GM19438 (cell line): ENCODE measurements around the gene ATF3.

Source experiments
- ATAC-seq: cut with Tn5 transposase; IDR thresholded peaks from one replicate; pipeline ENCODE4 v1.9.1; 2021; ENCODE audit warnings: low read depth; ENCODE audit not compliant: unreplicated experiment

Gene ATF3, protein sequence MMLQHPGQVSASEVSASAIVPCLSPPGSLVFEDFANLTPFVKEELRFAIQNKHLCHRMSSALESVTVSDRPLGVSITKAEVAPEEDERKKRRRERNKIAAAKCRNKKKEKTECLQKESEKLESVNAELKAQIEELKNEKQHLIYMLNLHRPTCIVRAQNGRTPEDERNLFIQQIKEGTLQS

GRCh38 chr1:212608392-212608958, at the start of gene ATF3:
ATF3 (plus strand) TSS chr1:212608761; CDS start chr1:212615022, 6,261 bp downstream.
- peak; percentile 70 for ATAC-seq

DNA sequence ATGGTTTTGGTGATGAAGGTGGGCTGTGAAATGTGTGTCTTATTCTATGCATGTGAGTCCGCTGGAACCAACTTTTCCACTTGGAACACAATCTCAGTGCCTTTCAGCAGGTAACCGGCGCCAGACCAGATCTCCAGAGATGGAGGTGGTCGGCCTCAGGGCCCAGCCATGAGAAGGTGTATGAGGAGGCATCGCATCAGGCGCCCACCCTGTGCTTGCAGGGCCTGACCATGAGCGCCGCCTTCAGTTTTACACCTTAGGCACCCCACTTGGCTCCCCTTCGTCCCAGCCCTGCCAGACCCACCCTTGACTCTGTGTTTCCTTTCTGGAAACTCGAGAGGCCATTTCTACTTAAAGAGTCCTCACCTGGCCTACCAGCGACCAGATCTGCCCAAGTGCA, 48.6 kb upstream of the ATF3 start:
- no peak for ATAC-seq

DNA sequence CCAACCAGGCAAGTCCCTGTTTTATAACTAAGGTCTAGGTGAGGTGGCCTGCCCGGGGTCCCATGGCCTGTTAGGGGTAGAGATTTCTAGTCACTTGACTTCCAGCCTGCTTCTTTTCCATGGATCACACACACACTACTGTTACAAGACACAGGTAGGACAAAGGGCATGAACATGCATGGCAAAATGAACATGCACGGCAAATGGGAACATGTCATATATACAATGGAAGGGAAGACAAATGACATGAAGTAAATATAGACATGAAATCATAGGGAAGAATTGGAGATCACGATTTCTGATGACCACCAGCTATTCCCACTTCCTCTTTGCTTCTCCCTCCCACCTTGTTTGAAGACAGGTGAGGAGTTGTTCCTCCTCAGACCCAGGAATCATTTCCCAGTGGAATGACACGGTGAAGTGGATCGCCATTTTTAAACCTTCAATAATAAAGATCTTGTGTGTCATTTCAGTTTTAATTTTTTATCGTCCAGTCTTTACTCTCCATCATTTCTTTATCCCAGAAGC, 47.6 kb upstream of the ATF3 start:
- ATAC-seq, result no peak

GRCh38 chr1:212561501-212561931, 47.0 kb upstream of the ATF3 start:
- no peak for ATAC-seq

- ATAC-seq, result no peak
Measured at GRCh38 chr1:212562771-212563170, 45.8 kb upstream of the ATF3 start.

GRCh38 chr1:212565079-212565478, 43.5 kb upstream of the ATF3 start:
- ATAC-seq, result no peak

DNA sequence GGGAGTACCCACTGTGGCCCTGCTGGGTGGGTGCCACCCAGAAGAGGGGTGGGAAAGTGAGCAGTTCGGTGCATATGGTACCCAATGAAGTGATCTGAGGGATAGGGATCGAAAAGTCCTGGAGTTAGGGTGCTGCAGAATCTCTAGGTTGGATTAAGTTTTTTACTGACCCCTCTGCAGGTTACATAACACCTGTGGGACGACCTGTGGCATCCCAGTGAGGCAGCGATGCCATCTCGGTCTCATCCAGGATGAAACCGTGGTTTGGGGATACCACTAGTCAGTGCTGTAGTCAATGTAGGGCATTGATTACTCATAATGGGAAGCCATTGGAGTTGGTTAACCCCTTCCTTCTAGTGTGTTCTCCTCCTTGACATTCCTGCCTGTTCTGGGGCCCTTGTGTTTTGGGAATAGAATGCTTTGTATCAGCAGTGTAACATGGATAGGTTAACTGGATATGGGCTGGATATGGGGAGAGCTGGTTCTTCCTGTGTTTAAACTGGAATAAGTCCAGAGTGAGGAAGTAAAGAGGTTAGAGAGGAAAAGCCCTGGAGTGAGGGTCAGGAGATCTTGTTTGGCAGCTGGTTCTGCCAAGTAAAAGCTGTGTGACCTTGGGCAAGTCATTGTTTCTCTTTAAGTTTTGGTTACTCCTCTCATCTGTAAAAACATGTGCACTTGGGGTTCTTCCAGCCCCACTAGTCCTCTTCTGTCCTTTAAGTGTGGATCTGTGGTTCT, 42.8 kb upstream of the ATF3 start:
- no peak for ATAC-seq

DNA sequence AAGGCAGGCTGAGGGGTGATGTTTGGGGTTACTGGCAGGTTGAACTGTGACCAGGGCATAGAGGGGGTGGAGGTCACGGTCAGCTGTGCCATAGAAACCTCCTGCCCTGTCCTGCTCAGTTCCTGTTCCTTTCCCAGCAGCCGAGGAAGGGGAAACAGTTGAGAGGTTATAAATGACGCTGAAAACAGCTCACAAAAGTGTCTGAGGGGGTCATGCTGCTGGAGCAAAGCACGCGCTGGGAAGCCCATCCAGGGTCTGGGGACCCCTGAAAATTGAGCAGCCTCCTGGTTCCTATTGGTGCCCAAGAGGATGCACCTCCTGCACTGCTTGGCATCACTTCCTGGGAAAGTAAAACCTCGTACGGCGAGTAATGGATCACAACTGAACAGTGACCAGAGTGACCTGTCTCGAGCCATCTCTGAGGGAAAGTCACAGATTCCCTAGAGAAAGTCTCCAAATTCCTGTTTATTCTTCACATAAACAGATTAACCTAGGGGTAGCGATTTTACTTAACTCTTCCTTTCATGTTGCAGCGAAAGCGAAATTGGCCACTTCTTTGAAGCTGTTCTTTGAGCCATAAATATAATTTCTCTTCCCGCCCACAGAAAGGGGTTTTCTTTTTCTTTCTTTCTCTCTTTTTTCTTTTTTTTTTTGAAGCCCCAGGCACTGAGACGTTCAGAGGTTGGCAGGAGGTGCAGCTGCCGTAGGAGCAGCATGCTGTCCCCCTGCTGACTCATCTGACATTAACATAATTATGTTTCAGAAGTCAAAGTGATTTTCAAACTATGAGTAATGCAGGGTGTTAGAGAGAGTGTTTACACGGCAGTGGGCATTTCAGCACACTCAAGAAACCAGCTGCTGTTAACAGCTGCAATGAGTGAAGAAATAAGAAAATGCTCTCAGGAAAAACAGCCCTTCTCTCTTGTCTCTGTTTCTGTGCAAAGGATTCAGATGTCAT, 41.8 kb upstream of the ATF3 start:
- ATAC-seq, result peak; percentile 98

GRCh38 chr1:212567638-212568037, 40.9 kb upstream of the ATF3 start:
- no peak for ATAC-seq

GRCh38 chr1:212568978-212569537, 39.5 kb upstream of the ATF3 start:
- no peak for ATAC-seq

- ATAC-seq, result no peak
Measured at GRCh38 chr1:212574732-212575131, 33.8 kb upstream of the ATF3 start.

DNA sequence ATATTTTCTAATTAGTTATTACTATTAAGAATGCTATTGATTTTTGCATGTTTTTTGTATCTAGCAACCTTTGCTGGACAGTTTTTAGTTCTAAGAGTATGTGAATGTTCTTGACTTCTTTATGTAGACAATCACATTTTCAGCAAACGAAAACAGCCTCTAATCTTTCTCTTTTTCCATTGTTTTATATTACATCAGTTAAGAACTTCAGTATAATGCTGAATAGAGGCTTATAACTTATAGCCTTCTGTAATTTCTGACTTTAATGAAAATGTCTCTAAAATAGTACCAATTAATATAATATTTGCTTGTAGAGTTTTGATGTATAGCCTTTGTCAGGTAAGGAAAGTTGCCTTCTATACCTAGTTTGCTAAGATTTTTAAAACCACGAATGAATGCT, 33.2 kb upstream of the ATF3 start:
- ATAC-seq, result no peak

DNA sequence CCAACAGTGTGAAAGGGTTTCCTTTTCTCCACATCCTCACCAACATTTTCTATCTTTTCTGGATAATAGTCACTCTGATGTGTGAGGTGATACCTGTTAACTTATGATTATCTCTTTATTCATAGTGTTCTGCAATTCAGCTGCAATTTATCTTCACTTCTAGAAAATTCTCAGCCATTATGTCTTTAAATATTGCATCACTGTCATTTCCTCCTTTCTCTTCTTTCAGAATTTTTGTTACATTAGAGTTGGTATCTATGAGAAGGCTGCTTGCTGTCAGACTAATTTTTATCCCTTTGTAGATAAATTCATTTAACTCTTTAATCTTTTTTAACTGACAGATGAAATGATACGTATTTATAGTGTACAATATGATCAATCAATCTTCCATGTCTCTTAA, 30.5 kb upstream of the ATF3 start:
- ATAC-seq, result no peak

DNA sequence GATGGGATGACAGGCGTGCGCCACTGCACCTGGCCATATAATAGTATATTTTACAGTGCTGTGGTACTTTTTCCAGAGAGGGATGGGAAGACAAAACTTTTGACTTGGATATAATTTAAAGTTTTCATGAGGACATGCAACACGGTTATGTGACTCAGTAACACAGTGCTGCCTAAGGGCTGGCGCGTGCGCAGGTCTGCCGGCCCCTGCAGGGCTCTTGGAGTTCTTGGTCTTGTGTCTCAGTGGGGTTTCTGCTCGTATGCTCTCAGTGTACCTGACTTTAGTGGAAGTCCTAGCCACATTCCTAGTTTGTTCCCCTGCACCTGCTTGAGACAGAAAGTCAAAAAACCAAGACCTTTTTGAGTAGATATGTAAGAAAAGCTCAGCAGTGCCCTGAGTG, 27.5 kb upstream of the ATF3 start:
- ATAC-seq, result no peak

DNA sequence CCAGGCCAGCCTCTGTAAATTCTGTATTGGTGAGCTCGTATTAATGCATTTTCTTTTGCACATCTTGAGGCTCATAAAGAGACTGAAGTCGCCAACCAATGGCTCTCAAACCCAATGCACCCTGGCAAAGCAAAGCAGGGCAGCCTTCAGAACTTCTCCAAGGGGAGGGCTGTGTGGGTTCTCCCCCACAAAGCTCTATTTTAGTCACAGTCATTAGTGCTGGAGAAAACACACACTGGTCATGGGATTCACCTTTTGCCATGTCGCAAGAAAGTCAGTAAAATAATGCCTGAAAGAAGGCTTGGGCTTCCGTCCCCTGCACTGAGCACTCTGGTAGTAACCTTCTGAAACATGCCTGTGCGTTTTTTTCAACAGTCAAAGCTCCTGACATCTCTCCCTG, 26.3 kb upstream of the ATF3 start:
- no peak for ATAC-seq

GRCh38 chr1:212582808-212583615, 25.5 kb upstream of the ATF3 start:
- ATAC-seq, result no peak

DNA sequence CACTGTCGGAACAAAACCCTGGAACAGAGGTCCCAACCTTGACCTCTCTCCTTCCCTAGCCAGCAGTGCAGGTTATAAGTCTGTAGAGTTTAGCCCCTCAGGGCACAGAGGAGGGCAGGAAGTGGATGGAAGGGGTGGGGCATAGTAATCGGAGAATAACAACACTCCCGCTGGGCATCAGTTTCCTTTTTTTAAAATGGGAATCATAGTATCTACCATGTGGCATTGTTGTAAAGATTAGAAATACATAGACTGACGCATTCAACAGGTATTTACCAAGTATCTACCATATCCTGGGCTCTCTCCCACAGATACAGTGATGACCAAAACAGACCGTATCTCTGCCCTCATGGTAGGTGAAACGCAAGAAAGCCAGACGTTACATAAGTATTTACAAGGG, 24.9 kb upstream of the ATF3 start:
- no peak for ATAC-seq

DNA sequence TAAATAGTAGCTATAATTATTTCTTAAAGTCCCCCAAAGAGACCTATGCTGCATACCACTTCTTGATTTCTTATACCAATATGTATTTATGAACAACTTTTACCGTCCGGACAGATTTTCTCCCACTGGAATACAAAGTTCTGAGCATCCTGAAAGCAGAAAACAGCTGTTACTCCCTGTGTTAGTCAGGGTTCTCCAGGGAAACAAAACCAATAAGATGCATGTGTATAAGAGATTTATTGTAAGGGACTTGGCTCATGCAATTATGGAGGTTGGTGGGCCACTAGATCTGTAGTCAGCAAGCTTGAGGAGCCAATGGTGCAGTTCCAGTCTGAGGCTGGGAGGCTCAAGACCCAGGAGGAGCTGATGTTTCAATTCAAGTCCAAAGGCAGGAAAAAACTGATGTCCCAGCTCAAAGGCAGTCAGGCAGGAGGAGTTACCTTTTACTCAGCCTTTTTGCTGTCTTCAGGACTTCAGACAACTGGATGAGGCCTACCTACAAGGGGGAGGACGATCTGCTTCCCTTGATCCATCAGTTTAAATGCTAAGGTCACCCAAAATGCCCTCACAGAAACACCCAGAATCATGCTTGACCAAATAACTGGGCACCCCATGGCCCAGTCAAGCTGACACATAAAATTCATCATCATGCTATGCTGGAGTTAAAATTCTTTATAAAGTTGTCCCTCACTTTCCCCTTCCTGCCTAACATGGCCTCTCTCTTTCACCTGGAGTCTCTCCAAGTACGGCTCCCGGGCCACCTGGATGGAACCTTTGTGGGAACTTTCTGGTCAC, 24.3 kb upstream of the ATF3 start:
- no peak for ATAC-seq

DNA sequence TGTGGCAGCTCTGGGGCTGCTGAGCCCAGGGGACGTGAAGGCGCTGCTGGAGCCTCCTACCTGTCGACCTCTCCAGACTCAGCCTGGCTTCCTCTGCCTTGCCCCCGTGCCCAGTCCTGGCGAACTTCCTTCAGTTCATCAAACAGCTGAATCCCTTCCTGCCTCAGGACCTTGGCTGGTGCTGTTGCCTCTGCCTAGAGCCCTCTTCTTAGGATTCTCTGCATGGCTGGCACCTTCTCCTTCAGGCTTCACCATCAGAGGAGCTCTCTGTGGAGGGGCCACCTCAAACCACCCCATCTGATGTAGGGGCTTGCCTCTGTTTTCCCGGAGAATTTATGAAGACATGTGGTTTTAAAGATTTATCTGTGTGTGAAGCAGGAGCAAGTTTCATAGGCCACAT, 23.4 kb upstream of the ATF3 start:
- no peak for ATAC-seq
